Measurements from ENCODE around the gene STARD3NL.

- TF ChIP-seq CTCF (IDR thresholded peaks at IDR 0.05): no peak
- no peak for TF ChIP-seq POLR2A (IDR thresholded peaks at IDR 0.05)
Measured at GRCh38 chr7:38280000-38280399, 102.0 kb downstream of the STARD3NL start.
